Stomach (tissue), 4 donors: ENCODE data around the gene KRTCAP2.

Experiments
- POLR2A ChIP-seq, 4 donors: fragments of 450-650 bp; IDR thresholded peaks; one replicate each; pipeline ENCODE4 v1.6.1; 2016; ENCODE audit warnings: antibody characterized with exemption in 4 of 4, control low read depth in 2 of 4, mild to moderate bottlenecking in 1 of 4, moderate library complexity in 1 of 4
- TF ChIP-seq, protein P1 (sequence below), 7 experiments: fragments of 450-650 bp in 4 of 7; fragments of 200-600 bp in 3 of 7; sonication (generic) in 3 of 7; IDR thresholded peaks; one replicate each; pipeline ENCODE4 v1.5.1; 2016 to 2019; ENCODE audit warnings: antibody characterized with exemption in 7 of 7, control low read depth in 2 of 7, mild to moderate bottlenecking in 1 of 7

DNA sequence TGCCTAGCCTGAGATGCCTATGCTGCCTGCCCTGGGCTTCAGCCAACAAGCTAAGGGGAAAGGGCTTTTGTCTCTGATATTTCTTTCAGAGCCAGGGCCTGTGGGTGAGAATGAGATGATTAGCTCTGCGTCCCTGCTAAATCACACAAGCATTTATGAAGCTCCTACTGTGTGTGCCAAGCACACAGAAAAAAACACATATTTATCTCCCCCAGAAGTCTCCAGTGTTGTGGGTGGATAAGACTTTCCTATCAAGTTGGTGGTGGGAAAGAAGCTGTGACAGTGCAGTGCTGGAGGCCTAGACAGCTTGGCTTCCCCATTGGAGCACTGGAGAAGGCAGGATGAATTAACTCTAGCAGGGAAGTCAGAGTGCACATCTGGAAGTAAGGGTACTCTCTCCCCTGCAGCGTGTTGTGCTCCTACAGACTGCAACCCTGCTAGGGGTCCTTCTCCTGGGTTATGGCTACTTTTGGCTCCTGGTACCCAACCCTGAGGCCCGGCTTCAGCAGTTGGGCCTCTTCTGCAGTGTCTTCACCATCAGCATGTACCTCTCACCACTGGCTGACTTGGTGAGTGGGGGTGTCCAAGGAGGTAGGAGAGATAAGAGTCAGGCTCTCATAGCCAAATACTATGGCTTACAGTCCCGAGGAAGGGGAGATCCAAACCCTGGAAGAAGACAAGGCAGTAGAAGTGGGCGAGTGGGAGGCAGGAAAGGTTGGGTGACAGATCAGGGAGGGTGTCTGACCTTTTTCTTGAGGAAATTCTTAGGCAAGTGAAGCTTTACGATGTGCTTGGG is 35.8 kb downstream of the KRTCAP2 start:
- TF ChIP-seq, protein P1, sequence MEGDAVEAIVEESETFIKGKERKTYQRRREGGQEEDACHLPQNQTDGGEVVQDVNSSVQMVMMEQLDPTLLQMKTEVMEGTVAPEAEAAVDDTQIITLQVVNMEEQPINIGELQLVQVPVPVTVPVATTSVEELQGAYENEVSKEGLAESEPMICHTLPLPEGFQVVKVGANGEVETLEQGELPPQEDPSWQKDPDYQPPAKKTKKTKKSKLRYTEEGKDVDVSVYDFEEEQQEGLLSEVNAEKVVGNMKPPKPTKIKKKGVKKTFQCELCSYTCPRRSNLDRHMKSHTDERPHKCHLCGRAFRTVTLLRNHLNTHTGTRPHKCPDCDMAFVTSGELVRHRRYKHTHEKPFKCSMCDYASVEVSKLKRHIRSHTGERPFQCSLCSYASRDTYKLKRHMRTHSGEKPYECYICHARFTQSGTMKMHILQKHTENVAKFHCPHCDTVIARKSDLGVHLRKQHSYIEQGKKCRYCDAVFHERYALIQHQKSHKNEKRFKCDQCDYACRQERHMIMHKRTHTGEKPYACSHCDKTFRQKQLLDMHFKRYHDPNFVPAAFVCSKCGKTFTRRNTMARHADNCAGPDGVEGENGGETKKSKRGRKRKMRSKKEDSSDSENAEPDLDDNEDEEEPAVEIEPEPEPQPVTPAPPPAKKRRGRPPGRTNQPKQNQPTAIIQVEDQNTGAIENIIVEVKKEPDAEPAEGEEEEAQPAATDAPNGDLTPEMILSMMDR (IDR thresholded peaks at IDR 0.05) = no peak
- no peak for TF ChIP-seq POLR2A (IDR thresholded peaks at IDR 0.05)
